Activated gamma-delta T cell (primary cell): ENCODE data around the gene OR6B1.
"Not testable (repeated sequence)": the region's sequence is repeated elsewhere in the genome, so short reads cannot be mapped to it uniquely, and the experiment has no call there.

Experiments used
- DNase-seq: peaks from one replicate; lab custom pipeline; 2025; lab: John Stamatoyannopoulos, UW

Gene OR6B1

DNA sequence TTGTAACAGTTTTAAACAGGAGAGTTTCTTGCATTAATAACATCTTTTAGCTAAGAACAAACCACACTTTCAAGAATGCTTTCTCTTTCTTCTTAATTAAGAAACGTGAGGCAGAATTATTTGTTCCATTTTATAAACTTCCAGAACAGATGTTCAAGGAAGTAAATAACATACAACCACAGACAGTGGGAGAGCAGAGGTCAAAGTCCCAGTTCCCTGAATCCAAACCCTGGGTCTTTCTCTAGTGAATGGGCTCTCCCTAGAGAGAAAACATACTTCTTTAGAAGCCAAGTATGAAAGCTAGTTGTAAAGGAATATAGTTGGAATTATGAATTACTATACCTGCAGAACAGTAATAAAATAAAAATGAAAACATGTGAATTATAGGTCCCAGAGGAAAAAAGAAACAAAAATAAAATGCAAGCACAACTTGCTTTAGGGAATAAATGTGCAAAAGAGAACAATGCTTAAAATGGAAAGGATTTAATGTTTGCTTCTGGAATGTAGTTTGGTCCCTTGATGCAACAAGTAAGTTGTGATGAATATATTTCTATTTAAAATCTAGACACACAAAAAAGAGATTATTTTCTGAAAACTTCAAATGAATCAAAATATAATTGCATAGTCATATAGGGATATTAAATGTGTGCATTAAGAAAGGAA, 6.0 kb downstream of the OR6B1 start:
- no peak for DNase-seq

DNA sequence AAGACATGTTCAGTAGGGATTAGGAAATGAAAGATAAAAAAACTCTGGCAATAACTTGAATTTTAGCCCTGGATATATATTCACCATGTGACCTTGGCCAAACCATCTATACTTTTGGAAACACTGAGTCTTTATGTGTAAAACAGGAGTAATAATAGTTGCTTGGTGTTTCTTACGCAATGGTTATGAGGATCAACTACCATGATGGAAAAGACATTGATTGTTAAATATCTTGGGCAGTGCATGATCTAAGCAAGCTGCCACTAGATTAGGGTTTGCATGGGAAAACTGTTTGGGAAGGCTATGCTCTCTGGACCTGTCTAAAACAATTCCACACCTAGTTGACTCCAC, 6.5 kb downstream of the OR6B1 start:
- no peak for DNase-seq

DNA sequence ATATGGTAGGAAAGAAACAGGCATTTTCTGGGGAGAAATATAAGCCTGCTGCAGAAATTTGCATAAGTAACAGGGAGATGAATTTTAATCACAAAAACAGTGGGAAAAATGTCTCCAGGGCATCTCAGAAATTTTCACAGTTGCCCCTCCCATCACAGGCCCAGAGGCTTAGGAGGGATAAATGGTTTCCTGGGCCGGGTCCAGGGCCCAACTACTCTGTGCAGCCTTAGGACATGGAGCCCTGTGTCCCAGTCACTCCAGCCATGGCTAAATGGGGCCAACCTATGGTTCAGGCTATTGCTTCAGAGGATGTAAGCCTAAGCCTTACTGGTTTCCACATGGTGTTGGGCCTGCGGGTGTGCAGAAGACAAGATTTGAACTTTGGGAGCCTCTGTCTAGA, 9.2 kb downstream of the OR6B1 start:
- DNase-seq: no peak

DNA sequence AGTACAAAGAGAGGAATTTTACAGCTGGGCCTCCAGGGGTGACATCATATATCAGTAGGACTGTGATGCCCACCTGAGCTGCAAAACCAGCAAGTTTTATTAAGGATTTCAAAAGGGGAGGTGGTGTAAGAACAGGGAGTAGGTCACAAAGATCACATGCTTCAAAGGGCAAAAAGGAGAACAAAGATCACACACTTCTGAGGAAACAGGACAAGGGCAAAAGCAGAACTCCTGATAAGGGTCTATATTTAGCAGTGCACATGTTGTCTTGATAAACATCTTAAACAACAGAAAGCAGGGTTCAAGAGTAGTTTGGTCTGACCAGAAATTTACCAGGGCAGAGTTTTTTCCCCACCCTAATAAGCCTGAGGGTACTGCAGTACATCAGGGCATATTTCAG, 9.9 kb downstream of the OR6B1 start:
- DNase-seq: not testable (repeated sequence)

DNA sequence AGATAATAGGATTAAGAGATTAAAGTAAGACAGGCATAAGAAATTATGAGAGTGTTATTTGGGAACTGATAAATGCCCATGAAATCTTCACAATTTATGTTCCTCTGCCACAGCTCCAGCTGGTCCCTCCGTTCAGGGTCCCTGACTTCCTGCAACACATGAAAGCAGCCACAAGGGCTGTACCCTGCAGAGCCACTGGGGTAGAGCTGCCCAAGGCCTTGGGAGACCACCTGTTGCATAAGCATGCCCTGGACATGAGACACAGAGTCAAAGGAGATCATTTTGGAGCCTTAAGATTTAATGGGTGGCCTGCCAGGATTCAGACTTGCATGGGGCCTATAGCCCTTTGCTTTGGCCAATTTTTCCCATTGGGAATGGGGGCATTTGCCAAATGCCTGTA, 10.7 kb downstream of the OR6B1 start:
- not testable (repeated sequence) for DNase-seq

DNA sequence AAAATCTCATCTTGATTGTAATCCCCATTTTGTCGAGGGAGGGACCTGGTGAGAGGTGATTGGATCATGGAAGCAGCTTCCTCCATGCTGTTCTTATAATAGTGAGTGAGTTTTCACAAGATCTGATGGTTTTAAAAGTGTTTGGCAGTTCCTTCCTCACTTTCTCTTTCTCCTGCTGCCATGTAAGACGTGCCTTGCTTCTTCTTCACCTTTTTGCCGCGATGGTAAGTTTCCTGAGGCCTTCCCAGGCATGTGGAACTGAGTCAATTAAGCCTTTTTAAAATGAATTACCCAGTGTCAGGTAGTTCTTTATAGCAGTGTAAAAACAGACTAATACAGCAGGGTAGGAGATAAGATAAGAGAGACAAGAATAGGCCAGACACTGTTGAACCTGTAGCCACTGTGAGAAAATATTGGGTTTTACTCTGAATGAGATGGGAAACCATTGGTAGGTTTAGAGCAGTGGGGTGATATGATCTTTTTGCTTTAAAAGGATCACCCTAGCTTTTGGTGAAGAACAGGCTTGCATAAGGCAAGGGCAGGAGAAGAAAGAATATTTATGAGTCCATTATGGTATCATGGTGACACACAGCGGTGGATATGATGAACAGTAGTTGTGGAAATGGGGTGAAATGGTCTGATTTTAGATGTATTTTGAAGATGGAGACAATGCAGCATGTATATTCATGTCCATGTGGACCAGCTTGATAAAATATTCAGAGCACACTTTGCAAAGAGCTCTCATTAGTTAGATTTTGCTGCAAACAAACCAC, 11.5 kb downstream of the OR6B1 start:
- no peak for DNase-seq

DNA sequence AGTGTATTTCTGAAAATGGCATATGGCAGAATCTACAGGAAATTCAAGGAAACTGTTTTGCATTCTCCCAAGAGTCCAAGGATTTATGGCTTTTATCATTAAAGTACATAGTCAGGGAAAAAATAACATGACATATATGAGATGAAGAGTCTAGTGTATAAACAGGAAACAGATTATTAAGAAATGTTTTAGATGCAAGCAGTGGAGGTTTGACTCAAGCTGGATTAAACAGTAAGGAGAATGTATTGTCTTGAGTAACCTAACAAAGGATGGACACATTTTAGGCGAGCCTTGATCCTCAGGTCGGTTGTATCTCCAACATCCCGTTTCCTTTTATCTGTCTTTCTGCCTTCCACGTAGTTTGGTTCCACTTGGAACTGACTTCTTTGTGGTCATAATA, 17.9 kb downstream of the OR6B1 start:
- DNase-seq: no peak

- DNase-seq: no peak
Measured at GRCh38 chr7:144019457-144019856, 19.3 kb downstream of the OR6B1 start.

DNA sequence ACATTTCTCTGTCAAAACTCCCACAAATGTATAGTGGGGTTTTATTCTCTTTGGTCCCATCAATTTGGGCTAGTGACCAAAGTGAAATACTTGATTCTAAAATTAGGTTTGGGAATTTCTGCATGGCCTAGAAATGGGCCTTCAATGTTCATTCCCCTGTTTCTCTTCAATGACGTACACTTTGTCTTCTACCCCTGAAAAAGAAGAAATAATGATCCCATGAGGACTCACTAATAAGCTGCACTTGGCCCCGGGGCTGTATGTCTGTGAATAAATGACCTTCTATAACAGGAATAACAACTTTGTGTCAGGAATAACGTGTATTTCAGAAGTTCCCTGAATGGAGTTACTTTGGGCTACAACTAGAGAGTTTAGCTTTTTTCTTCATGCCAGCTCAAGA, 20.2 kb downstream of the OR6B1 start:
- no peak for DNase-seq

DNA sequence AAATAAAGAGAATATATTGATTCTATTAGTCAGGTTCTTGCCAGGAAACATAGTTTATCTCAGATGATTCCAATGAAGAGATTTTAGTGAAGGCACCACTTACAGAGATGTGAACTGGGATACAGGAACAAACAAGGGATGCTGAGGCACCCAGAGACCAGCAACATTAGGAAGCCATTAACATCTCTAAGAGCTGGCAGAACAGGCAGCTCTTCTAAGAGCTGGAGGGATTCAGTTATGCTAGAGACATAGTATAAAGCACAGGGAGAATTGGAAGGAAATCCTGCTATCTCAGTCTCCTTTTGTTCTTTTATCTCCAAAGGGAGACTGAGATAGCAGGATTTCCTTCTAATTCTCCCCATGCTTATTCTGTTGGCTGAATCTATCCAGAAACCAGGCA, 22.0 kb downstream of the OR6B1 start:
- DNase-seq: no peak

DNA sequence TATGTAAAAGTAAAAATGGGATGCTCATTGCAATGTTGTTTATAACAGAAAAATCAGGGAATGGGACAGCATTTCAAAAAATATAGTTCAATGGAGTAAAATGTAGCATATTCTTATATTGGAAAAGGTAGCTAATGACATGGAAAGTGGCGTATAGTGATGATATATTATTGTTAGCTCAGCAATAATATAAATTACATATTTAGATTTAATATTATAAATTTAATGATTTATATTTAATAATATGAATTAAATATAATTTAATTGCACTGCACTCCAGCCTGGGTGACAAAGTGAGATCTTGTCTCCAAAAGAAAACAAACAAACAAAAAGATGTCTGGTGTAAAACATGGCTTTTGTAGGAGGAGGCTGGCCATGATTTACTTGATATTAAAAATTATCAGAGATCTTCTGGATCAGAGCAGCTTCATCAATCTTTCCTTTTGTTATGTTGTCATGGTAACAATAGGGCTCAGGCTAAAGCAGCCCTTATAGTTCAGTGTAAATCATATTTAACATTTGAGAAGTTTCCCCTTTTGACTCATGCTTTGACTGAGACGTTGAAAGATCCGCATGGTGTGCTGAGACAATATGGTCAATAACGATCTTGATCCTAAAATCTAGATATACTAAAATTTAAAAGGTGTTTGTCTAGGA, 23.2 kb downstream of the OR6B1 start:
- no peak for DNase-seq

- no peak for DNase-seq
Measured at GRCh38 chr7:144024213-144024612, 24.1 kb downstream of the OR6B1 start.

- no peak for DNase-seq
Measured at GRCh38 chr7:144026203-144026883, 26.2 kb downstream of the OR6B1 start.

DNA sequence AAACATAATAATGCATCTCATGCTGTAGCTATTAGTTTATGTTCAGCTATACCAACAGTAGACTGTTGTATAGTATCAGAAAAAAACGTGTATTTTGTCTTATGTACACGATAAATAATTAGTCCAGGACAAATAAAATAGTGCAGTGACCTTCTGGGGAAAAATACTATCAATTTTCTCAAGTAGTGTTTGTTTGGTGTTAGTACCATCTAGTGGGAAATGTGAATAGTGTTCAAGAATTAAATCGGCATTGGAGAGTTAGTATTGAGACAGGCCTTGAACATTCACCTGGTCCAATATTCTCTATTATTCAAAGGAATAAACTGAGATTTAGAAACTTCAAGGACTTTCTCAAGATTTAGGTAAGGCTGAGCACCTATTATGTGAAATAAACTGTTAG, 26.9 kb downstream of the OR6B1 start:
- DNase-seq: no peak

DNA sequence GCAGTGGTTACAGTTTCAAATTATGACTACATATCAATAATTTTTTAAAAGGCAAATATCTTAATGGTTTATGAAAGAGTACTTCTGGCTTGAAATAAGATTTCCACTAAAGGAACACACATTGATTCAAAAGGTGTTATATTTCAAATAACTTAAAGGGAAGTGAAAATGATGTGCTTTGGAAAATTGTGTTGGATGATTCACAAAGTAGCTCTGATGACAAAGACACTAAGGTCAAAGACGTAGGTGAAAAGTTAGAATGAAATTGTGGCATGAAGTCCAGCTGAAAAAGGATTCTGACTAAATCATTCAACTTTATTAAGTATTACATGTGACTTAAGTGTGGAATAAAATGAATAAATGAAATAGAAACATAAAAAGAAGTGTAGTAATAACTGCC, 27.9 kb downstream of the OR6B1 start:
- no peak for DNase-seq

- no peak for DNase-seq
Measured at GRCh38 chr7:144028547-144028946, 28.4 kb downstream of the OR6B1 start.

- no peak for DNase-seq
Measured at GRCh38 chr7:144032516-144032915, 32.4 kb downstream of the OR6B1 start.

- DNase-seq: no peak
Measured at GRCh38 chr7:144032985-144033709, 33.0 kb downstream of the OR6B1 start.

DNA sequence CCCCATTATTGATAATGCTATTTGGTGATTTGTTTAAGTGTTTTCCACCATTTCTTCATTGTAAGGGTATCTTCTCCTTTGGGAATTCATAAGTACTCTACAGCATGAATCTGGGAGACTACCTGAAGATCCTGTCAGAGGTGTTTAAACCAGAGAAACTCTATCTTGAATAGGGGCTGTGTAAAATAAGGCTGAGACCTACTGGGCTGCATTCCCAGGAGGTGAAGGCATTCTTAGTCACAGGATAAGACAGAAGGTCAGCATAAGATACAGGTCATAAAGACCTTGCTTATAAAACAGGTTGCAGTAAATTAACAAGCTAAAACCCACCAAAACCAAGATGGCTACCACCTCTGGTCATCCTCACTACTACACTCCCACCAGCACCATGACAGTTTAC, 35.3 kb downstream of the OR6B1 start:
- no peak for DNase-seq

- DNase-seq: no peak
Measured at GRCh38 chr7:144036302-144036885, 36.3 kb downstream of the OR6B1 start.

DNA sequence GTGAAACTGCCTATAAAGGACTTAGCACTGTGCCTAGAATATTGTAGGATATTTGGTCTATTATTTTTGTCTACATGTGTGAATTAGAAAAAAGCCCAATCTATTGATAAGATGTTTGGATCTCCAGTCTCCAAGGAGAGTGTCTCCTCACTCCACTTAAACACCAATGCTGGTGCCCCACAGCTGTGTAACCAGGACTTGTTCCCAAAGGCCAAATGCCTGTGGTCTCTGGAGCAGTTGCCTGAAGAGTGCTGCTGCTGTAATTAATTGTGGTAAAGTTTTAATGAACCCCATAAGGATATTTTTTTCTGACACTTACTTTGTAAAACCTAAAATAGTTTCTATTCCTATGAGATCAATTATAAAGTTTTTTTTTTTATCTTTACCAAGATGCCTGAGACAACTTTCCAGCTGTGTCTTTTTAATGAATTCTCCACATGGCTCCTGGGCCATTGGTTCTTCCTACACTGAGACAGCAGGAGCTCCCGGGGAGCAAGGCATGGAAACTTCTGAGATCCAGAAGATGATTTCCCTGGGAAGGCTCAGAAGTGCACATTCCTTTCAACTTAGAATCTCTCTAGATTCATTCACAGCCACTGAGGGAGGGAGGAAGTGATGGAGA, 37.4 kb downstream of the OR6B1 start:
- no peak for DNase-seq
